Measurements from ENCODE around the gene ERCC6L2.

Gene ERCC6L2

DNA sequence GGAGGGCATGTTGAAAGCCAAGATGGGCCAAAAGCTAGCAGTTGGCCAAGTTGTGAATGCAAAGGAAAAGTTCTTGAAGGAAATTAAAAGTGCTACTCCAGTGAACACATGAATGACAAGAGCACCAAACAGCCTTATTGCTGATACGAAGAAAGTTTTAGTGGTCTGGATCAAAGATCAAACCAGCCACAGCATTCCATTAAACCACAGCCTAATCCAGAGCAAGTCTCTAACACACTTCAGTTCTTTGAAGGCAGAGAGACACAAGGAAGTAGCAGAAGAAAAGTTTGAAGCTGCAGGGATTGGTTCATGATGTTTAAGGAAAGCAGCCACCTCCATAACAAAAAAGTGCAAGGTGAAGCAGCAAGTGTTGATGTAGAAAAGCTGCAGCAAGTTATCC lies 71.6 kb downstream of the ERCC6L2 start:
- Histone ChIP-seq H3K36me3 (peaks cover 33% of the 10 kb centered on the region), H3K9me3 (no peaks in the 10 kb centered on the region), H3K4me1 (no peaks in the 10 kb centered on the region), H3K27me3 (no peaks in the 10 kb centered on the region), H3K4me3 (ENCODE audit: low read depth, low read length) (no peak overlapping the region)
- DNase-seq, result no peak
- TF ChIP-seq, protein P1, sequence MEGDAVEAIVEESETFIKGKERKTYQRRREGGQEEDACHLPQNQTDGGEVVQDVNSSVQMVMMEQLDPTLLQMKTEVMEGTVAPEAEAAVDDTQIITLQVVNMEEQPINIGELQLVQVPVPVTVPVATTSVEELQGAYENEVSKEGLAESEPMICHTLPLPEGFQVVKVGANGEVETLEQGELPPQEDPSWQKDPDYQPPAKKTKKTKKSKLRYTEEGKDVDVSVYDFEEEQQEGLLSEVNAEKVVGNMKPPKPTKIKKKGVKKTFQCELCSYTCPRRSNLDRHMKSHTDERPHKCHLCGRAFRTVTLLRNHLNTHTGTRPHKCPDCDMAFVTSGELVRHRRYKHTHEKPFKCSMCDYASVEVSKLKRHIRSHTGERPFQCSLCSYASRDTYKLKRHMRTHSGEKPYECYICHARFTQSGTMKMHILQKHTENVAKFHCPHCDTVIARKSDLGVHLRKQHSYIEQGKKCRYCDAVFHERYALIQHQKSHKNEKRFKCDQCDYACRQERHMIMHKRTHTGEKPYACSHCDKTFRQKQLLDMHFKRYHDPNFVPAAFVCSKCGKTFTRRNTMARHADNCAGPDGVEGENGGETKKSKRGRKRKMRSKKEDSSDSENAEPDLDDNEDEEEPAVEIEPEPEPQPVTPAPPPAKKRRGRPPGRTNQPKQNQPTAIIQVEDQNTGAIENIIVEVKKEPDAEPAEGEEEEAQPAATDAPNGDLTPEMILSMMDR (IDR thresholded peaks at IDR 0.05; ENCODE audit: low read depth, low read length), result no peak

DNA sequence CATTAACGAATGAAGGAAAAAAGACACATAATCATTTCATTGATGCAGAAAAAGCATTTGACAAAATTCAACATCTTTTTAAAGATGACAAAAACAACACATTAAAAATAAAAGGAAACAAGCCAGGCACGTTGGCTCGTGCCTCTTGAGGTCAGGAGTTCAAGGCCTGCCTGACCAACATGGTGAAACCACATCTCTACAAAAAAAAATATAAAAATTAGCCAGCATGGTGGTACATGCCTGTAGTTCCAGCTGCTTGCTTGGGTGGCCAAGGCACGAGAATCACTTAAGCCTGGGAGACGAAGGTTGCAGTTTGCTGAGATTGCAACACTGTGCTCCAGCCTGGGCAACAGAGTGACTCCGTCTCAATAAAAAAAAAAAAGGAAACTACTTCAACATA lies 77.0 kb downstream of the ERCC6L2 start:
- TF ChIP-seq, protein P1 (IDR thresholded peaks at IDR 0.05; ENCODE audit: low read depth, low read length), result no peak
- Histone ChIP-seq H3K4me3 (ENCODE audit: low read depth, low read length) (no peak overlapping the region), H3K36me3 (peaks cover 13% of the 10 kb centered on the region), H3K27me3 (no peaks in the 10 kb centered on the region), H3K4me1 (no peaks in the 10 kb centered on the region), H3K9me3 (no peaks in the 10 kb centered on the region)
- no peak for DNase-seq

DNA sequence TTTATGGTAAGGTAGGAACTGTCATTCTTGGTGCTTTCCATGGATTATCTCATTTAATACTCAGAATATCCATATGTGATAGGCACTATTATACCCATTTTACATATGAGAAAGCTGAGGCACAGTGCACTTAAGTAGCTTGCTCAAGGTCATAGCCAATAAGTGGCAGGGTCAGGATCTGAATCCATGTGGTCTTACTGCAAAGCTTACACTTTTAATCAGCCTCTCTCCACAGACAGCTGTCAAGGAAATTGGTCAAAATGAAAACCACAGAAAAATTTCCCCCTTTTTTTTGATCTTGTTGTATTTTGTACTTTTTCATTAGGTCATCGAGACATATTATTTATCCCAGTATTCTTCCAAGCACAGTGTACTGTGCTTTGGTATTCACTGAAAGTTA lies 78.5 kb downstream of the ERCC6L2 start:
- H3K4me1 ChIP-seq, result no peaks in the 10 kb centered on the region
- DNase-seq, result no peak
- TF ChIP-seq, protein P1 (IDR thresholded peaks at IDR 0.05; ENCODE audit: low read depth, low read length), result no peak
- no peak overlapping the region for H3K4me3 ChIP-seq (ENCODE audit: low read depth, low read length)
- no peaks in the 10 kb centered on the region for H3K27me3 ChIP-seq
- no peaks in the 10 kb centered on the region for H3K9me3 ChIP-seq
- H3K36me3 ChIP-seq, result peaks cover 11% of the 10 kb centered on the region

DNA sequence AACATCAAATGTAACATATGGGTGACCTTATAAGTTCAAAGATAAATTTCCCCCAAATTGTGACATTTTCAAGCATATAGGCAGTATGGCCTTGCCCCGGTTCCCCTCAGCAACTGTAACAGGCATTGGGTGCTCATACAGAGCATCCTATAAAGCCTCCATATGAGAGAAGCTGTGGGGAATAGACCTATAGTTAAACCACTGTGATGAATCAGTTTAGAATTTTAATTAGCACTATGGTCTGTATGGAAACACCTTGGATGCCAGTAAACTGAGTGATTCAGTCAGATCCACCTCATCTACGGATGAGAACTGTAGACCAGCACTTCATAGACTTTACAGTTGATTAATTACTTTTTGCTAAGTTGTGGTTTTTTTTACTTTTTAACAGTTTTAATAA lies 79.4 kb downstream of the ERCC6L2 start:
- Histone ChIP-seq H3K4me1 (no peaks in the 10 kb centered on the region), H3K9me3 (no peaks in the 10 kb centered on the region), H3K27me3 (no peaks in the 10 kb centered on the region), H3K36me3 (peaks cover 15% of the 10 kb centered on the region), H3K4me3 (ENCODE audit: low read depth, low read length) (no peak overlapping the region)
- DNase-seq, result no peak
- TF ChIP-seq, protein P1 (IDR thresholded peaks at IDR 0.05; ENCODE audit: low read depth, low read length), result no peak

DNA sequence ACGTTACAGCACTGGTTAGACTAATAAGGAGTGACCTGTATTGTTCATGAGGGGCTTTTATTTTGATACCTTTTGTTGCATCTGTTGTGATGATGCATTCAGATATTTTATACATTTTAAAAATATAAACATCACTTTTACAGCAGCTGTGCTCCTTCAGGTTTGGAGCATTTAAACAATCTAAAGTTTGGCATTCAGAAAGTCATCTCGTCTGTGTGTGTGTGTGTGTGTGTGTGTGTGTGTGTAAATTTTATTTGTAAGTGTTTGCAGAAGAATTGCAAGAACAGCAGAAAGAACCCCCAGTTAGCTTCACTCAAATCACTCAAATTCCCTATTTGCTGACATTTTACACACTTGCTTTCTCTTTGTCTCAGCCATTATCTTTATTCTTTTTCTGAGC lies 87.4 kb downstream of the ERCC6L2 start:
- Histone ChIP-seq H3K9me3 (no peaks in the 10 kb centered on the region), H3K36me3 (peaks cover 15% of the 10 kb centered on the region), H3K27me3 (no peaks in the 10 kb centered on the region), H3K4me1 (no peaks in the 10 kb centered on the region), H3K4me3 (ENCODE audit: low read depth, low read length) (no peak overlapping the region)
- TF ChIP-seq, protein P1 (IDR thresholded peaks at IDR 0.05; ENCODE audit: low read depth, low read length), result no peak
- DNase-seq, result no peak

DNA sequence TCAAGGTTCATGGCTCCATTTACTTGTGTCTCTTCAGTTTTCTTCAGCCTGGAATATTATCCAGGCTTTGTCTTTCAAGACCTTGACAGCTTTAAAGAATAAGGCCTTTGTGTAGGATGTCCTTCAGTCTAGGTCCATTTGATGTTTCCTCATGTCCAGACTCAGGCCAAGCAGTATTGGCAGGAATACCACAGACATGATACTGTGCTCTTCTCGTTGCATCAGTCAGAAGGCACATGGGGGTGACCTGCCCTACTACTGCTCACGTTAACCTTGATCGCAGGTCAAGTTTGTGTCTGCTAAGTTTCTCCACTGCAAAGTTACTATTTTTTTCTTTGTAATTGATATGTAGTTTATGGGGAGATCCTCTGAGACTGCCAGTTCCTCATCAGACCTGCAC lies 88.2 kb downstream of the ERCC6L2 start:
- Histone ChIP-seq H3K4me3 (ENCODE audit: low read depth, low read length) (no peak overlapping the region), H3K4me1 (no peaks in the 10 kb centered on the region), H3K9me3 (no peaks in the 10 kb centered on the region), H3K36me3 (peaks cover 10% of the 10 kb centered on the region), H3K27me3 (no peaks in the 10 kb centered on the region)
- TF ChIP-seq, protein P1 (IDR thresholded peaks at IDR 0.05; ENCODE audit: low read depth, low read length), result no peak
- no peak for DNase-seq
